B cell (primary cell): ENCODE measurements around the gene HDGFL2. TPM values are rescaled to one million over a fixed set of nuclear protein-coding genes. Genes with fewer than 3 reads are reported as not detected.
A peak's percentile ranks its signal among the peaks of the same experiment; 100 is the strongest.

ENCODE experiments used
- ATAC-seq: fragments of 200-7000 bp; cut with Tn5 transposase; one replicate; pipeline ENCODE4 v1.10.0; 2021; ENCODE audit warnings: low read depth, mild to moderate bottlenecking, moderate number of reproducible peaks, moderate library complexity
- CTCF ChIA-PET: fragments of 350-600 bp; sonication (Branson Sonifier 250); formaldehyde crosslinking; loops from one replicate; lab custom pipeline; 2021; ENCODE audit warnings: antibody characterized with exemption, inconsistent platforms; lab: Charles Lee
- POLR2A ChIA-PET: fragments of 350-600 bp; sonication (Branson Sonifier 250); formaldehyde crosslinking; loops from one replicate; lab custom pipeline; 2021; ENCODE audit warnings: antibody characterized with exemption; lab: Charles Lee
- DNase-seq: peaks from one replicate; pipeline ENCODE4 v3.0.0; 2013
- H2AFZ ChIP-seq: 2 replicates; pipeline ENCODE4 v1.6.1; 2012; ENCODE audit warnings: mild to moderate bottlenecking, low read depth, low read length; ENCODE audit not compliant: insufficient read depth, poor library complexity, severe bottlenecking
- H3K27ac ChIP-seq, 2 donors: 1 replicate in 1 of 2; 2 replicates in 1 of 2; pipeline ENCODE4 v1.5.1; 2012 to 2013; ENCODE audit warnings: low read length in 2 of 2, mild to moderate bottlenecking in 2 of 2, moderate library complexity in 1 of 2
- H3K27me3 ChIP-seq, 4 experiments: fragments of 200-600 bp in 1 of 4; sonication (generic) in 1 of 4; replicated peaks in 1 of 4; 1 replicate in 2 of 4; 2 replicates in 2 of 4; pipeline versions ENCODE4 v1.6.1 to v1.7.0; 2013 to 2016; ENCODE audit warnings: low read length in 3 of 4, mild to moderate bottlenecking in 2 of 4, mixed read lengths in 1 of 4, moderate library complexity in 1 of 4; ENCODE audit not compliant: insufficient read depth in 4 of 4, control insufficient read depth in 3 of 4; ENCODE audit errors: control extremely low read depth in 1 of 4
- H3K36me3 ChIP-seq, 2 experiments: replicated peaks in 1 of 2; 1 replicate in 1 of 2; 2 replicates in 1 of 2; pipeline versions ENCODE4 v1.6.1 to v1.7.1; 2013; ENCODE audit warnings: low read length in 1 of 2; ENCODE audit not compliant: insufficient read depth in 2 of 2, control insufficient read depth in 1 of 2; ENCODE audit errors: control extremely low read depth in 1 of 2, extremely low read depth in 1 of 2
- H3K4me1 ChIP-seq, 2 donors: fragments of 200-600 bp in 1 of 2; sonication (generic) in 1 of 2; 1 replicate in 1 of 2; 2 replicates in 1 of 2; pipeline versions ENCODE4 v1.5.1 to v1.6.1; 2013 to 2017; ENCODE audit warnings: low read length in 2 of 2; ENCODE audit not compliant: control insufficient read depth in 2 of 2, insufficient read depth in 2 of 2
- H3K4me2 ChIP-seq: replicated peaks from 2 replicates; pipeline ENCODE3; 2012; ENCODE audit warnings: mild to moderate bottlenecking, low read depth, low read length; ENCODE audit not compliant: poor library complexity, severe bottlenecking
- H3K4me3 ChIP-seq, 5 experiments: fragments of 200-600 bp in 1 of 5; sonication (generic) in 1 of 5; 1 replicate in 3 of 5; 2 replicates in 2 of 5; pipeline versions ENCODE4 v1.5.1 to v1.7.0; 2011 to 2016; ENCODE audit warnings: low read length in 4 of 5, mild to moderate bottlenecking in 4 of 5, low read depth in 2 of 5, control low read depth in 1 of 5, moderate library complexity in 1 of 5; ENCODE audit not compliant: insufficient read depth in 1 of 5; ENCODE audit errors: control extremely low read depth in 1 of 5, extremely low read depth in 1 of 5
- H3K79me2 ChIP-seq: fragments of 200-600 bp; sonication (generic); one replicate; pipeline ENCODE4 v1.6.0; 2016; ENCODE audit warnings: low read length; ENCODE audit not compliant: control insufficient read depth, insufficient read depth
- H3K9ac ChIP-seq: fragments of 200-600 bp; sonication (generic); 2 replicates; pipeline ENCODE4 v1.6.1; 2017; ENCODE audit warnings: mild to moderate bottlenecking, low read length, moderate library complexity
- H3K9me3 ChIP-seq, 3 donors: one replicate each; pipeline versions ENCODE4 v1.6.1 to v1.7.1; 2013; ENCODE audit warnings: low read length in 2 of 3; ENCODE audit not compliant: control insufficient read depth in 2 of 3, insufficient read depth in 1 of 3; ENCODE audit errors: control extremely low read depth in 1 of 3
- H4K20me1 ChIP-seq: 2 replicates; pipeline ENCODE4 v1.6.0; 2012; ENCODE audit warnings: mild to moderate bottlenecking, low read length; ENCODE audit not compliant: insufficient read depth, control insufficient read depth, poor library complexity, severe bottlenecking
- H3K27ac Mint-ChIP-seq: one replicate; pipeline ENCODE4 v1.8.0; 2021; ENCODE audit warnings: mixed read lengths
- H3K27me3 Mint-ChIP-seq: one replicate; pipeline ENCODE4 v1.8.0; 2021; ENCODE audit warnings: mixed read lengths
- H3K4me1 Mint-ChIP-seq: one replicate; pipeline ENCODE4 v1.8.0; 2021; ENCODE audit warnings: mixed read lengths
- H3K4me3 Mint-ChIP-seq: one replicate; pipeline ENCODE4 v1.8.0; 2021; ENCODE audit warnings: mixed read lengths
- H3K9me3 Mint-ChIP-seq: one replicate; pipeline ENCODE4 v1.8.0; 2022; ENCODE audit warnings: mixed read lengths; ENCODE audit not compliant: insufficient read depth
- EZH2 ChIP-seq: IDR thresholded peaks from 2 replicates; pipeline ENCODE4 v1.6.1; 2012; ENCODE audit warnings: borderline replicate concordance, low read depth, mild to moderate bottlenecking, moderate library complexity, low read length; ENCODE audit not compliant: insufficient read depth, poor library complexity, severe bottlenecking
- WGBS: methylation state at CpG from one replicate; pipeline ENCODE4 v1.1.5; 2013; ENCODE audit warnings: missing lambda C conversion rate; ENCODE audit not compliant: insufficient coverage; 5-methylcytosine and 5-hydroxymethylcytosine counted together
- intact Hi-C: fragments of 100-400 bp; cut with micrococcal nuclease; formaldehyde crosslinking; loops from one replicate; pipeline ENCODE4 v1.10.0; 2022
- polyA plus RNA-seq: library from polyadenylated mRNA; depleted of rRNA; stranded (reverse); fragments of >200 nt; gene quantifications from 2 replicates; pipeline ENCODE4 v1.2.3, GENCODE V29; 2012
- total RNA-seq, 2 donors: library from RNA; stranded (reverse); fragments of 120-200 nt in 1 of 2; gene quantifications; 1 replicate in 1 of 2; 2 replicates in 1 of 2; pipeline versions ENCODE4 v1.2.3 to v1.2.4, GENCODE V29; 2013 to 2022
- TF ChIP-seq, protein P1 (sequence below): fragments of 200-600 bp; IDR thresholded peaks from one replicate; pipeline ENCODE4 v1.8.0; 2022; ENCODE audit warnings: antibody characterized with exemption, mild to moderate bottlenecking

HDGFL2 gene
- total and polyA plus RNA-seq, 2 donors (not counting 1 experiment from before 2014, with no cell fraction given), result 18.4 to 49.9 TPM

- WGBS, result 18% methylated on average over 45 of the region's 49 CpGs
- H3K27me3 Mint-ChIP-seq, result peaks cover 17% of the 10 kb centered on the region
- no peak within 1 kb of the TSS for H3K27ac Mint-ChIP-seq
- TF ChIP-seq, protein P1, sequence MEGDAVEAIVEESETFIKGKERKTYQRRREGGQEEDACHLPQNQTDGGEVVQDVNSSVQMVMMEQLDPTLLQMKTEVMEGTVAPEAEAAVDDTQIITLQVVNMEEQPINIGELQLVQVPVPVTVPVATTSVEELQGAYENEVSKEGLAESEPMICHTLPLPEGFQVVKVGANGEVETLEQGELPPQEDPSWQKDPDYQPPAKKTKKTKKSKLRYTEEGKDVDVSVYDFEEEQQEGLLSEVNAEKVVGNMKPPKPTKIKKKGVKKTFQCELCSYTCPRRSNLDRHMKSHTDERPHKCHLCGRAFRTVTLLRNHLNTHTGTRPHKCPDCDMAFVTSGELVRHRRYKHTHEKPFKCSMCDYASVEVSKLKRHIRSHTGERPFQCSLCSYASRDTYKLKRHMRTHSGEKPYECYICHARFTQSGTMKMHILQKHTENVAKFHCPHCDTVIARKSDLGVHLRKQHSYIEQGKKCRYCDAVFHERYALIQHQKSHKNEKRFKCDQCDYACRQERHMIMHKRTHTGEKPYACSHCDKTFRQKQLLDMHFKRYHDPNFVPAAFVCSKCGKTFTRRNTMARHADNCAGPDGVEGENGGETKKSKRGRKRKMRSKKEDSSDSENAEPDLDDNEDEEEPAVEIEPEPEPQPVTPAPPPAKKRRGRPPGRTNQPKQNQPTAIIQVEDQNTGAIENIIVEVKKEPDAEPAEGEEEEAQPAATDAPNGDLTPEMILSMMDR, result no peak
- TF ChIP-seq EZH2, result no peak
- H4K20me1 ChIP-seq, result no peaks in the 10 kb centered on the region
- H3K79me2 ChIP-seq, result no peaks in the 10 kb centered on the region
- H3K9ac ChIP-seq, result no peak within 1 kb of the TSS
- H3K4me3 Mint-ChIP-seq, result peak within 1 kb of the TSS; percentile 44
- peaks cover 11 to 17% of the 10 kb centered on the region in 2 donors for H3K4me1 ChIP-seq
- no peaks in the 10 kb centered on the region for H3K9me3 Mint-ChIP-seq
- intact Hi-C loops, result no loop called here
- peak within 1 kb of the TSS; percentile 10 for H2AFZ ChIP-seq
- peak within 1 kb of the TSS; percentile 52 for H3K4me2 ChIP-seq
- ATAC-seq (peak; percentile 66), DNase-seq (peak; percentile 51)
- peaks cover 0 to 26% (median 0%) of the 10 kb centered on the region in 3 donors for H3K9me3 ChIP-seq
- H3K27me3 ChIP-seq, result peaks cover 0 to 36% (median 7%) of the 10 kb centered on the region in 4 experiments
- no peaks in the 10 kb centered on the region for H3K36me3 ChIP-seq
- peak within 1 kb of the TSS in 3 of 5 experiments; percentile 7 to 9 (median 8) for H3K4me3 ChIP-seq
- H3K4me1 Mint-ChIP-seq, result peaks cover 9% of the 10 kb centered on the region
- ChIA-PET CTCF (interaction anchor here (0.7 to 4.3 kb wide), 3 partner anchors 10 to 538 kb away, joined by 3 to 25 read pairs (median 3); no protein-coding TSS in a partner anchor), POLR2A (no interaction called here)
- H3K27ac ChIP-seq, result no peak within 1 kb of the TSS
Observed at GRCh38 chr19:4534836-4535658, 63.0 kb downstream of the HDGFL2 start, which contains the start of gene PLIN5. PLIN5 (minus strand) TSS chr19:4535224; CDS start chr19:4534074, 1,150 bp downstream.

GRCh38 chr19:4536798-4537197, 64.7 kb downstream of the HDGFL2 start:
- H3K4me1 ChIP-seq, result peaks cover 16 to 19% of the 10 kb centered on the region in 2 donors
- H3K27me3 ChIP-seq, result peaks cover 0 to 34% (median 7%) of the 10 kb centered on the region in 4 experiments
- H3K4me2 ChIP-seq, result no peak overlapping the region
- no peak overlapping the region for H3K4me3 ChIP-seq
- POLR2A ChIA-PET, result no interaction called here
- TF ChIP-seq EZH2, result no peak
- TF ChIP-seq, protein P1, result no peak
- WGBS, result 100% methylated on average over 3 of the region's 5 CpGs
- intact Hi-C loops, result no loop called here
- no peak overlapping the region for H2AFZ ChIP-seq
- peaks cover 0 to 39% (median 0%) of the 10 kb centered on the region in 3 donors for H3K9me3 ChIP-seq
- CTCF ChIA-PET, result no interaction called here
- Mint-ChIP-seq H3K4me1 (peaks cover 15% of the 10 kb centered on the region), H3K27ac (no peak overlapping the region), H3K9me3 (no peaks in the 10 kb centered on the region), H3K27me3 (peaks cover 17% of the 10 kb centered on the region), H3K4me3 (no peak overlapping the region)
- DNase-seq, result no peak
- H3K79me2 ChIP-seq, result no peaks in the 10 kb centered on the region
- no peaks in the 10 kb centered on the region for H3K36me3 ChIP-seq
- no peaks in the 10 kb centered on the region for H4K20me1 ChIP-seq
- H3K9ac ChIP-seq, result no peak overlapping the region
- ATAC-seq, result no peak
- H3K27ac ChIP-seq, result no peak overlapping the region
